G401.6 (cell line): ENCODE results near the gene CNNM1.

Experiments
- FAIRE-seq: peaks from 2 replicates; lab custom pipeline; 2012; peaks lifted over from hg19 to GRCh38; lab: Jason Lieb, UNC

The CNNM1 gene

DNA sequence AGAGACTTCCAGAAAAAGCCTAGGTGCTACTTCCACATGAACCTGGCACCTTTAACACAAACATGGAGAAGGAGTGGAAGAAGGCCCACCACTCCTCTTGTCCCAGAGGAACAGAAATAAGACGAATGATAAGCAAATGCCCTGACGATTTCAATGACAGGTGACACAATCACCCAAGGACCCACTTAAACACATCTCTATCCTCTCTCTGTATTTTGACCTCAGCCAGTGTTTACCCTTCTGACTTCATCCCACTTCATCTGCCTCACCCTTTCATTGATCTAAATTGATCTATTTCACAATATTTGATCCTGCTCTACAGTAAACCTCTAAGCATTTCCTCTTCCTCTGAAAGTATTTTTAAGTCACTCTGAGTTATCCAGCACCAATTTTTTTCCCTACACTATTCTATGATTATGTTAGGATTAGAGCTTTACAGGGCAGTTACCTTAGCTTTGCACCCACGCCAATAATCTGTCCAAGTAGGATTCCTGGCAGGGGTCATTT lies 92.1 kb downstream of the CNNM1 start:
- FAIRE-seq = no peak

DNA sequence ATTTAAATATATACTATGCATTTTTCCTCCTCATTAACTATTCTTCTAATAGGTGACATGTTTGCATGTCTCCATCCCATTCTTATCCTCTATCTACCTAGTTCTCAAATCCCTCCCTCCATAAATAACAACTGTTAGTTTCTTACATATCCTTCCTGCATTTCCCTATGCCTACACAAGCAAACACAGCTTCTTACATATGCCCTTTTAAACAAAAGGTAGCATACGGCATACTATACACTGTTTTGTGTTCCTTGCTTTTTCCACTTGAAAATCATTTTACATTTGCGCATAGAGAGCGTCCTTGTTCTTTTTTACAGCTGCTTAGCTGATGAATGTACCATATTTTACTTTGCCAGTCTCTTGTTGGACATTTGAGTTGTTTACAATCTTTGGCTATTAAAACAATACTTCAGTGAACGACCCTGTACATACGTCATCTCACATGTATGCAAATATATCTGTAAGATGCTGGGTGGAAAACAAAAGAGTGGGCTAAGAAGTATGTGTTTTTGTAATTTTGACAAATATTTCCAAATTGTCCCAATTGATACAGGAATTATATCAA lies 93.5 kb downstream of the CNNM1 start:
- no peak for FAIRE-seq

DNA sequence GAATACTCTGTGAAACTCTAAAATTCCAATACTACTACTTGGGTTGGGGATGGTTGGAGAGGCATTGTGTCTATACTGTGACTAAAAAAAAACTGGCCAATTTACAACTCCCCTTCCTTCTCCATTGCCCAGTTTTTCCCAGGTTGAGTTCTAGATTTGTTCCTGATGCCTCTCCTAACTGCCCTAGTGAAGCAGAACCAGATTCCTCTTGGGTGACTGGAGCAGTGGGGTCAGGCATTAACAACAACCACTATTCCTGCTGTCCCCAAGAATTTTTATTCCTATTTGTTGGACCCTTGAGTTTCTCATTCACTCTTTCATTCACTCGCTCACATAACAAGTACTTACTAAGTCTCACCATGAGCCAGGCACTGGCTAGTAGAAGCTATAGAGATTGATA lies 95.5 kb downstream of the CNNM1 start:
- FAIRE-seq = no peak

DNA sequence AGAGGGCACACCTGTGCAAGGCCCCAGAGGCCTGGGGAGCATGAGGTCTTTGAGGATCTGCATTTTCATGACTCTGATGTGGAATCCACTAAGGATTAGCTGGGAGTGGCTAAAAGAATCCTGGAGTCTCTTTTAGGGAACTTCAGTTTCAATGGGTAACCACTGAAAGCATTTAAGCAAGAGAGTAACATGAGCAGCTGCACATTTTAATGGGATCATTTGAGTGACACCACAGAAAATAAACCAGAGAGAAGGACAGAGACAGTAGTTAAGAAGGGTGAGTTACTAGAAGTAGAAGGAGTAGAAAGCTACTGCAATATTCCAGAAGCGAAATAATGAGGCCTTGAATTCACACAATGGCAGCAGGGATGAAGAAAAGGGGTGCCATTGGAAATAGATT lies 96.0 kb downstream of the CNNM1 start:
- FAIRE-seq = no peak

DNA sequence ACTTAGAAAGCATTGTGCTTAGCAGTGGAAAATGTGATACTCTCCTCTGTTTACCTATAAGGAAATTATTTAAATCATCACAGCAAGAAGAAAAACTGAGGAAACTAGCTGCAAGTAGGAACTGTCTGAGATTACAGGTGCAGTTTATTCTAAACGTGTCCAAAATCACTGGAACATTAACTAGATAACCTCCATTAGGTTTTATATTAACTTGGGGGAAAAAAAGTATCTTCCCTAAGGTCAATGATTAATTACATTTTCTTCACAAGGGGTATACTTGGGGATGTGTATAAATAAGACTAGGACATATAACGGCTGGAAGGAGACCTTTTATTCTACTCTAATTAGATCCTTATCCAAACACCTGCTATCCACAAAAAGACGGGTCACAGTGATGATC lies 97.5 kb downstream of the CNNM1 start:
- FAIRE-seq = no peak

GRCh38 chr10:99427566-99428190 lies 98.5 kb downstream of the CNNM1 start:
- no peak for FAIRE-seq

DNA sequence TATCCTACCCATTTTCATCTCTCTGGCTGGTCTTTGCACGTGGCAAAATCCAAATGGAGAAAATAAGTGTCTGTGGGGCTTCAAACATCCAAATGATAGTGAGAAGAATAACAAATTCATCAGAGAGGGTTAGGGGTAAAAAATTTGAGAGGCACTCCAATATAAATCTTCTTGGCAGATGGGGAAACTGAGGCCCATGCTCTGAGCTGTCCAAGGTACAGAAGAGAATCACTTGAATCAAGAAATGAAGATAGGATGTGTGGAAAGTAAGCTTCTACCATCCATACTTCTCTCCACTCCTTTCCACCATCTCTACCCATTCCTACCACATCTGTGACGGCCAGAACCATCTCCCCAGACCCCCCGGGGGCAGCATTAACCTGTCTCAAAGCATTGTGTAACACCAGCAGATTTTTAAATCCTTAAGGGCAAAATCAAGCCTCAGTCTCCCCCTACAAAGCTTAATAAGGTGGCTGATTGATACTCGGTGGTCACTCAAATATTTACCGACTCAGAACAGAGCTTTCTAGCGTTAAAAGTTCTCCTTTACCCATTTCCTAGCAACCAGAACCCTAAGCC lies 100.5 kb downstream of the CNNM1 start:
- no peak for FAIRE-seq

DNA sequence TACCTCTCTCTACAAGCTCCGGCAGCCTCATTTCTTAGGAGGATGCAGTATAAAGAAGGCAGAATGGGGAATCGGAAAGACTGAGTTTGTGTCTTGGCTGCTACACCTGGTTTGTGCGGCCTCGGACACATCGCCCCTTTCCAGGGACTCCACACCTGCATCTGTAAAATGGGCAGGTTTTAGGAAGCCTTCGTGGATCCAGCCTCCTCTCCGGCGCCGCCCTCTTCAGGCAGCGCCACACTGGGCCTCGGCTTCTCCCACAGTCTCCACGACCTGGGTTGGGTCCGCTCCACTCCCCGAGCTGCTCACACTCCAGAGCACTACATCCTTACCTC lies 100.9 kb downstream of the CNNM1 start:
- FAIRE-seq = no peak

- FAIRE-seq = peak; percentile 99
These were observed 101.5 kb downstream of the CNNM1 start, which contains the start of gene GOT1 for GRCh38 chr10:99430451-99431189. Gene GOT1 (minus strand): TSS chr10:99430624. CDS start chr10:99430565, 59 bp downstream.

DNA sequence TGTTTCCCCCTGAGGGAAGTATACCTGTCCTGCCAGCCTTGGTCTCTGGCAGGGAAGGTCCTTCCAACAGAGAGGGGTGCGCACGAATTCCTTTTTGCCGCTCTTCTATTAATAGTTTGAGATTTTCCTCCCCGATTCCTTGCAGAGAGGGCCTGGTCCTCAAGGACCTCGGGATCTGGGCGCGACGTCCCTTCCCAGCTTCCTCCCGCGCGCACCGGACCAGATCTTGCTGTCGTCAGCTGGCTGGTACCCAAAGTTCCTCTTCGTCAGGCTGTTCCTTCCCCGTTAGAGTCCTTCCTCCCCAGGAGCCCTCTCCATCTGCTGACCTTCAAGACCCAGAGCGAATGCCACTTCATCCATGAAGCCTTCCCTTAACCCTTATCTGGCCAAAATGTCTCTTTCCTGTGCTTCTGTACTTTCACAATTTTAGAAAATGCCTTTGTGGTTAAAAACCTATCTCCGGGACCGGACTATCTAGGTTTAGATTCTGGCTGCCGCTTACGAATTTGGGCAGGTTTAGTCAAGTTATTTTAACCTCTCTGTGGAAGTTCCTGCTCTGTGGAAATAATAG lies 102.1 kb downstream of the CNNM1 start:
- no peak for FAIRE-seq

DNA sequence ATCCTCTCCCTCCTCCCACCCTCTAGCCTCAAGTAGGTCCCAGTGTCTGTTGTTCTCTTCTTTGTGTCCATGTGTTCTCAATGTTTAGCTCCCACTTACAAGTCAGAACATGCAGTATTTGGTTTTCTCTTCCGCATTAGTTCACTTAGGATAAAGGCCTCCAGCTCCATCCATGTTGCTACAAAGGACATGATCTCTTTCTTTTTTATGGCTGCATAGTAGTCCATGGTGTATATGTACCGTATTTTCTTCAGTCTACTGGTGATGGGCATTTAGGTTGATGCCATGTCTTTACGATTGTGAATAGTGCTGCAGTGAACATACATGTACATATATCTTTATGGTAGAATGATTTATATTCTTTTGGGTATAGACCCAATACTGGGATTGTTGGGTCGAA lies 102.9 kb downstream of the CNNM1 start:
- no peak for FAIRE-seq

GRCh38 chr10:99432881-99433280 lies 103.7 kb downstream of the CNNM1 start:
- FAIRE-seq = no peak

DNA sequence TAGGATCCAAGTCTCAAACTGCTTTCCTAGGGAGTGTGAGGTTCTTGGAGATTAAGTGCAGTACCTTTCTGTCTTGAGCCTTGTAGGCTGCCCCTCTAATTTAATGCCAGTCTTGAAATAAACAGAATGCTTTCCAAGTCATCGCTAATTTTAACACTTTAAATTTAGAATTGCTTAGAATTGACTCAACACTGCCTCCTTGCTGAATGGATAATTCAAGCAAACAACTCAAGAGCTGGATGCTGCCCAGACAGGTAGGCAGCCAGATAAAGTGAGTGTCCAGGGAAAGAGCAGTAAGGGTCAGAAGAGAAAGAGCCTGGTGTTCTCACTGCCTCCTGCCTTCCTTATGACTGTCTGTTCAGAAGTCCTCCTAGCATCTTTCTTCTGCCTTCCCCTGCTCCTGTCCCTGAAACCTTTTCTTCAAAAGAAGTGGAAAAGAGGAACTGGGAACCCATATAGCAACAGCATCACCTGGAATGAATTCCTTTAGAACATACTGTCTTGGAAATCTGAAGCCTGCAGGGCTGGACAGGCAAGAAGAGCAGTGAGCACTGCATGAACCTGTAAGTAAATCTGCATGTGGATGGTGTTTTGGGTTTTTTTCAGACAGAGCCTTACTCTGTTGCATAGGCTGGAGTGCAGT lies 104.3 kb downstream of the CNNM1 start:
- FAIRE-seq = peak; percentile 3

- peak; percentile 97 for FAIRE-seq
These were observed 107.0 kb downstream of the CNNM1 start for GRCh38 chr10:99435986-99436638.

DNA sequence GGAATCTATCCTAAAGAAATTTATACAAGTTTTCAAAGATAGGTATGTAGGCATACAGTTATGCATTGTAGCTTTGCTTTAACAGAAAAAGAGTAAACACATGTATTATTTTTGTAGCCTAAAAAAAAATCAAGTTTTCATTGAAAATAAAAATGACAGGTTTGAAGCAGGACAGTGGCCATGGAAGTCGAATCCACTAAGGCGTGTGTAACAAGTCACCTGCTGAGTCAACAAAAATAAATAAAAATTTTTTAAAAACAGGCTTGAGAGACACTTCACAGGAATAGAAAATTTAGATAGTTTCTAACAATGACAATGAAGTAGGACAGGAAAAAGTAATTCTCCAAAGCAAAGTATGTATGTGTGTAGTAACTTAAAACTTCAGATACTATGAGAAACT lies 109.7 kb downstream of the CNNM1 start:
- no peak for FAIRE-seq

- no peak for FAIRE-seq
These were observed 113.2 kb downstream of the CNNM1 start for GRCh38 chr10:99442394-99442793.

DNA sequence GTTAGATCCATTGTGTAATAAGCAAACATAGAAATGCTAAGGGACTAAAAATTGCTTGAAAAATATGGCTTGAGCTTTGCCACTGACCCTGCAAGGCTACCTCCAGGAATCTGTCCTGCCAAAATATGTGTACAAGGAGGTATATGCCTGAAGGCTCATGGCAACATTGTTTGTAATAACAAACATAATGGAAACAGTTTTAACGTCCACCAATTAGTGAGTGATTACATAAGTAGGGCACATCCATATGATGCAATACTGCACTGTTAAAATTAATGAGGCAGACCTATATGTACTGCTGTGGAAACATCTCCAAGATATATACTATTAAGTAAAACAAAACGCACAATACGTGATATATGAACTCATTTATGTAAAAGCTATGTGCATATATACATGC lies 114.3 kb downstream of the CNNM1 start:
- FAIRE-seq = no peak
